Adipose tissue (tissue), 3 donors: ENCODE data around the gene DAZAP2. TPM values are rescaled to one million over a fixed set of nuclear protein-coding genes. Genes with fewer than 3 reads are reported as not detected.
A peak's percentile ranks its signal among the peaks of the same experiment; 100 is the strongest.
"Not testable (repeated sequence)": the region's sequence is repeated elsewhere in the genome, so short reads cannot be mapped to it uniquely, and the experiment has no call there.

ENCODE experiments used
- H3K27ac ChIP-seq: one replicate; pipeline ENCODE4 v1.5.1; 2013; ENCODE audit warnings: low read depth, low read length
- WGBS, 3 donors: extraction: QIAGEN DNeasy Blood & Tissue Kit; methylation state at CpG; one replicate each; pipeline ENCODE4 v1.1.7; 2013; 5-methylcytosine and 5-hydroxymethylcytosine counted together
- polyA plus RNA-seq, 3 donors: library from polyadenylated mRNA; stranded (reverse); fragments of 200-250 nt; gene quantifications; one replicate each; pipeline ENCODE4 v1.2.3, GENCODE V29; 2013
- donor health status: healthy with polysubstance abuse.
- donor health status: Bipolar disorder and iron deficiency.
- donor health status: healthy.

The DAZAP2 gene
- polyA plus RNA-seq, 3 donors = 145 to 329 (median 266) TPM

GRCh38 chr12:51240971-51241370 lies 2.3 kb downstream of the DAZAP2 start:
- WGBS, 3 donors = 59 to 74% (median 71%) methylated on average over 2 of the region's 2 CpGs
- H3K27ac ChIP-seq = no peak overlapping the region

GRCh38 chr12:51242120-51242519 lies 3.5 kb downstream of the DAZAP2 start:
- 53 to 80% (median 69%) methylated on average over 7 of the region's 7 CpGs for WGBS, 3 donors
- no peak overlapping the region for H3K27ac ChIP-seq

GRCh38 chr12:51242876-51243275 lies 4.2 kb downstream of the DAZAP2 start:
- no peak overlapping the region for H3K27ac ChIP-seq
- WGBS, 3 donors = 51 to 62% (median 57%) methylated on average over 7 of the region's 7 CpGs

- H3K27ac ChIP-seq = no peak overlapping the region
- 73 to 95% (median 95%) methylated on average over 4 of the region's 4 CpGs for WGBS, 3 donors
Measured at GRCh38 chr12:51244269-51244668, 5.6 kb downstream of the DAZAP2 start.

GRCh38 chr12:51245476-51246253 lies 7.0 kb downstream of the DAZAP2 start:
- WGBS, 3 donors = 86 to 90% (median 90%) methylated on average over 11 of the region's 11 CpGs
- H3K27ac ChIP-seq = no peak overlapping the region

- no peak overlapping the region for H3K27ac ChIP-seq
- WGBS, 3 donors = 25 to 40% (median 26%) methylated on average over 7 of the region's 7 CpGs
Measured at GRCh38 chr12:51246254-51246853, 7.7 kb downstream of the DAZAP2 start.

GRCh38 chr12:51247523-51248206 lies 9.0 kb downstream of the DAZAP2 start:
- no peak overlapping the region for H3K27ac ChIP-seq
- 67 to 71% (median 70%) methylated on average over 14 of the region's 14 CpGs for WGBS, 3 donors

- no peak overlapping the region for H3K27ac ChIP-seq
Measured at GRCh38 chr12:51253276-51253675, 14.7 kb downstream of the DAZAP2 start.

GRCh38 chr12:51254536-51254935 lies 15.9 kb downstream of the DAZAP2 start:
- 75 to 93% (median 82%) methylated on average over 4 of the region's 4 CpGs for WGBS, 3 donors
- H3K27ac ChIP-seq = no peak overlapping the region

More at GRCh38 chr12:51253276-51253675, 14.7 kb downstream of the DAZAP2 start:
- 89 to 100% (median 98%) methylated on average over 1 of the region's 1 CpG for WGBS, 3 donors

GRCh38 chr12:51259600-51259999 lies 21.0 kb downstream of the DAZAP2 start:
- 90 to 96% (median 93%) methylated on average over 1 of the region's 1 CpG for WGBS, 3 donors
- H3K27ac ChIP-seq = not testable (repeated sequence)

GRCh38 chr12:51262758-51263177 lies 24.1 kb downstream of the DAZAP2 start:
- no peak overlapping the region for H3K27ac ChIP-seq
- 21 to 47% (median 36%) methylated on average over 7 of the region's 7 CpGs for WGBS, 3 donors

GRCh38 chr12:51263341-51263740 lies 24.7 kb downstream of the DAZAP2 start:
- H3K27ac ChIP-seq = no peak overlapping the region
- 97 to 100% (median 99%) methylated on average over 3 of the region's 3 CpGs for WGBS, 3 donors

GRCh38 chr12:51264297-51264696 lies 25.7 kb downstream of the DAZAP2 start:
- no peak overlapping the region for H3K27ac ChIP-seq
- 94 to 98% (median 98%) methylated on average over 5 of the region's 5 CpGs for WGBS, 3 donors

- H3K27ac ChIP-seq = no peak overlapping the region
Measured at GRCh38 chr12:51265024-51265423, 26.4 kb downstream of the DAZAP2 start.

GRCh38 chr12:51269174-51270066 lies 30.8 kb downstream of the DAZAP2 start:
- no peak overlapping the region for H3K27ac ChIP-seq
- 10 to 15% (median 10%) methylated on average over 41 to 59 of the region's 59 CpGs for WGBS, 3 donors

- WGBS, 3 donors = 0 to 1% (median 0%) methylated on average over 62 to 83 of the region's 83 CpGs
- H3K27ac ChIP-seq = peak within 1 kb of the TSS; percentile 43
Measured at GRCh38 chr12:51270067-51270950, 31.7 kb downstream of the DAZAP2 start, which contains the start of gene SMAGP. SMAGP (minus strand) TSS chr12:51270415; CDS start chr12:51269278, 1,137 bp downstream.

GRCh38 chr12:51270951-51271518 lies 32.4 kb downstream of the DAZAP2 start:
- H3K27ac ChIP-seq = no peak overlapping the region
- WGBS, 3 donors = 37 to 55% (median 49%) methylated on average over 9 of the region's 9 CpGs
